Measurements from ENCODE around the gene TOMM40.
"Not testable (repeated sequence)": the region's sequence is repeated elsewhere in the genome, so short reads cannot be mapped to it uniquely, and the experiment has no call there.

TOMM40 gene

GRCh38 chr19:44848812-44849447 is 42.1 kb upstream of the TOMM40 start:
- H3K27ac ChIP-seq, result no peak overlapping the region
- TF ChIP-seq, protein P1, sequence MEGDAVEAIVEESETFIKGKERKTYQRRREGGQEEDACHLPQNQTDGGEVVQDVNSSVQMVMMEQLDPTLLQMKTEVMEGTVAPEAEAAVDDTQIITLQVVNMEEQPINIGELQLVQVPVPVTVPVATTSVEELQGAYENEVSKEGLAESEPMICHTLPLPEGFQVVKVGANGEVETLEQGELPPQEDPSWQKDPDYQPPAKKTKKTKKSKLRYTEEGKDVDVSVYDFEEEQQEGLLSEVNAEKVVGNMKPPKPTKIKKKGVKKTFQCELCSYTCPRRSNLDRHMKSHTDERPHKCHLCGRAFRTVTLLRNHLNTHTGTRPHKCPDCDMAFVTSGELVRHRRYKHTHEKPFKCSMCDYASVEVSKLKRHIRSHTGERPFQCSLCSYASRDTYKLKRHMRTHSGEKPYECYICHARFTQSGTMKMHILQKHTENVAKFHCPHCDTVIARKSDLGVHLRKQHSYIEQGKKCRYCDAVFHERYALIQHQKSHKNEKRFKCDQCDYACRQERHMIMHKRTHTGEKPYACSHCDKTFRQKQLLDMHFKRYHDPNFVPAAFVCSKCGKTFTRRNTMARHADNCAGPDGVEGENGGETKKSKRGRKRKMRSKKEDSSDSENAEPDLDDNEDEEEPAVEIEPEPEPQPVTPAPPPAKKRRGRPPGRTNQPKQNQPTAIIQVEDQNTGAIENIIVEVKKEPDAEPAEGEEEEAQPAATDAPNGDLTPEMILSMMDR (IDR thresholded peaks at IDR 0.05), result no peak
- no peak for TF ChIP-seq ZFX (IDR thresholded peaks at IDR 0.05; ENCODE audit: borderline replicate concordance)

DNA sequence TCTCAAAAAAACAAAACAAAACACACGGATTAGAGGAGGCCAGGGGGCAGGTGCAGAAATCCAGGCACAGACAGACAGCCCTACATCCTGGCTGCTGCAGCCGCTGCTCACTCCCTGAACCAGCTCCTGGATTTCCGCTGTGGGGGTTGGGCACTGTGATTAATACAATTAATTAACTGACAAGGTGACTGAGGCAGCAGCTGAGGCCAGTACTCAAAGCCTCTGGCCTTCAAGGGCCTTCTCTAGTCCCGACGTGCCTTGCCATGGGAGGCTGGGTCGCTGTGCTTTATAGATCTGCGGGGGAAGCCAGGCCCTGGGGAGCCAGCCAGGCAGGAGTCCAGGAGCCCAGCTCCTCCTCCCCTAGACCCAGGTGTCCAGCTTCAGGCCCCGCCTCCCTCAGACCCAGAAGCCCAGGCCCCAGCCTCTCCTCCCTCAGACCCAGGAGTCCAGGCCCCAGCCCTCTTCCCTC is 40.4 kb upstream of the TOMM40 start:
- TF ChIP-seq ZFX (IDR thresholded peaks at IDR 0.05; ENCODE audit: borderline replicate concordance), result no peak
- TF ChIP-seq, protein P1 (IDR thresholded peaks at IDR 0.05), result no peak
- no peak overlapping the region for H3K27ac ChIP-seq

- no peak overlapping the region for H3K27ac ChIP-seq
- TF ChIP-seq ZFX (IDR thresholded peaks at IDR 0.05; ENCODE audit: borderline replicate concordance), result no peak
- TF ChIP-seq, protein P1 (IDR thresholded peaks at IDR 0.05), result no peak
Measured at GRCh38 chr19:44851427-44851826, 39.6 kb upstream of the TOMM40 start.

- no peak overlapping the region for H3K27ac ChIP-seq
- no peak for TF ChIP-seq ZFX (IDR thresholded peaks at IDR 0.05; ENCODE audit: borderline replicate concordance)
Measured at GRCh38 chr19:44855606-44856005, 35.4 kb upstream of the TOMM40 start.

DNA sequence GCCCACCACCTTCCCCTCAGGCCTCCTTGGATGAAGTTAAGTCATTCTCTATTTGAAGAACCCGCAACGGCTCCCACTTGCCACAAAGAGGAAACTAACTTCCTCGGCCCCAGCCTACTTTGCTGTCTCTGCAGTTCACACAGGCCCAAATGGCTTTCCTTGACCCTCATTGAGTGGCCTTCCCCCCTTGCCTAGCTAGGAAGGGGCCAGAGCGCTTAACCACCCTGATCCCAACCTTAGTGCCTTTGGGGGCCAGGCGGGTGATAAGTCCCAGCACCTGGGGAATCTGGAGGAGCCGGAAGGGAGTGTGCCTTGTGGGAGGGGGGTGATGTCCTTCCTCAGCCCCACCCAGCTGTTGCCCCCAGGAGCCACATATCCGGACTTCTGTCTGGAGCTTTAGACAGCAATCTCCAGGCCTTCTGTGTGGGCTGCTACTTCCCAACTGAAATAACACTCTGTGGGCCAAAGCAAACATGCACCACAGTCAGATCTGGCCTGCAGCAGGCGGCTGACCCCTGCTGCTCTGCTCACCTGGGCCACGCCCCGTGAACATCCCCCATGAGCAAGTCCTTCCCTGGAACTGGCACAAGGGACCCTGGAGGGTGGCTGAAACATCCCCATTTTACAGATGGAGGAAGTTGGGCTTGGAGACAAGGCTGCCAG is 34.5 kb upstream of the TOMM40 start:
- no peak for TF ChIP-seq ZFX (IDR thresholded peaks at IDR 0.05; ENCODE audit: borderline replicate concordance)
- TF ChIP-seq, protein P1 (IDR thresholded peaks at IDR 0.05), result no peak
- H3K27ac ChIP-seq, result peak overlapping the region; percentile 66

DNA sequence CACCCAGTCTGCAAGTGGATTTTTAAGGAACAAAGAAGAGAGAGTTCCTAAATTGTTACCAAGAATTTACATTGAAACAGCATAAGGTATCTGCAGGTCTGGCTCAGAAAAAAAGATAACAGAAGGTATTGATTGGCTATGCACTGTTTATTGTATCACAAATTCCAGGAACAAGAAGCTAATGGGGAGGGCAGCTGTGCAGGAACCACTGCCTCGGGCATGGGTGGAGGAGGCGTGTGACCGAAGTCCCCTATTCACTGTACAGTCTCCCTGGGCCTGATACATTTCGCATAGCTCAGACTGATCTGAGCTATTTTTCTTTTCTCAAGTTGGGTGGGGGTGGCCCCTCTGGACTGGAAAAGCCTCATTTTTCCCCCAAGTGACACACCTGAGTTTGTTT is 33.2 kb upstream of the TOMM40 start:
- peak overlapping the region; percentile 66 for H3K27ac ChIP-seq
- TF ChIP-seq, protein P1 (IDR thresholded peaks at IDR 0.05), result no peak
- TF ChIP-seq ZFX (IDR thresholded peaks at IDR 0.05; ENCODE audit: borderline replicate concordance), result no peak

- not testable (repeated sequence) for H3K27ac ChIP-seq
Measured at GRCh38 chr19:44861576-44861975, 29.5 kb upstream of the TOMM40 start.

GRCh38 chr19:44863990-44864389 is 27.1 kb upstream of the TOMM40 start:
- TF ChIP-seq ZFX (IDR thresholded peaks at IDR 0.05; ENCODE audit: borderline replicate concordance), result no peak
- TF ChIP-seq, protein P1 (IDR thresholded peaks at IDR 0.05), result no peak
- H3K27ac ChIP-seq, result no peak overlapping the region

All from 22Rv1 (cell line).